GM12878 (cell line): Measurements from ENCODE around the gene GTF2F2. TPM values are rescaled to one million over a fixed set of nuclear protein-coding genes. Genes with fewer than 3 reads are reported as not detected.

ENCODE experiments used
- ATAC-seq: fragments of 200-7000 bp; cut with Tn5 transposase; 3 replicates; pipeline ENCODE4 v1.9.1; 2020; ENCODE audit warnings: mild to moderate bottlenecking, moderate library complexity
- BruUV-seq: library from RNA; stranded (reverse); fragments of 400-500 nt; replicated peaks from 2 replicates; lab custom pipeline; 2021; lab: Mats Ljungman, UMichigan
- CTCF ChIA-PET: fragments of 300-600 bp; sonication (Branson Sonifier 250); formaldehyde crosslinking; extraction: SDS; loops from one replicate; lab custom pipeline; 2021; ENCODE audit warnings: inconsistent platforms; lab: Yijun Ruan, JAX
- POLR2A ChIA-PET: fragments of 350-600 bp; formaldehyde crosslinking; extraction: SDS; loops from one replicate; lab custom pipeline; 2021; ENCODE audit warnings: inconsistent platforms; lab: Charles Lee
- RAD21 ChIA-PET: fragments of 300-600 bp; sonication (Branson Sonifier 250); formaldehyde crosslinking; loops from one replicate; lab custom pipeline; 2023; ENCODE audit warnings: antibody characterized with exemption; ENCODE audit not compliant: unreplicated experiment; lab: Charles Lee
- SMC1A ChIA-PET: fragments of 300-600 bp; sonication (Branson Sonifier 250); formaldehyde crosslinking; loops from one replicate; lab custom pipeline; 2023; ENCODE audit not compliant: unreplicated experiment, uncharacterized antibody; lab: Charles Lee
- DNase-seq: peaks from one replicate; pipeline ENCODE4 v3.0.0-alpha.2; 2011; ENCODE audit warnings: low read depth, low spot score
- FAIRE-seq: peaks from 3 replicates; lab custom pipeline; 2011; peaks lifted over from hg19 to GRCh38; lab: Jason Lieb, UNC
- H2AFZ ChIP-seq: 2 replicates; pipeline ENCODE4 v1.6.0; 2011; ENCODE audit warnings: low read depth, low read length, control low read depth; ENCODE audit not compliant: control insufficient read depth
- H3K27ac ChIP-seq: 2 replicates; pipeline ENCODE4 v1.5.1; 2011; ENCODE audit warnings: control low read depth; ENCODE audit not compliant: control insufficient read depth, insufficient read depth
- H3K27me3 ChIP-seq, 2 experiments: replicated peaks in 1 of 2; 2 replicates each; pipeline versions ENCODE4 v1.6.0 to v1.6.1; 2011; ENCODE audit warnings: low read length in 1 of 2; ENCODE audit not compliant: control insufficient read depth in 2 of 2, insufficient read depth in 2 of 2
- H3K36me3 ChIP-seq, 2 experiments: 2 replicates each; pipeline ENCODE4 v1.5.1; 2011; ENCODE audit warnings: low read length in 1 of 2; ENCODE audit not compliant: control insufficient read depth in 2 of 2, insufficient read depth in 2 of 2
- H3K4me1 ChIP-seq: 2 replicates; pipeline ENCODE4 v1.6.1; 2011; ENCODE audit warnings: mild to moderate bottlenecking, low read length, moderate library complexity, mixed read lengths; ENCODE audit not compliant: control insufficient read depth, insufficient read depth
- H3K4me2 ChIP-seq: 2 replicates; pipeline ENCODE4 v1.6.0; 2011; ENCODE audit warnings: control low read depth; ENCODE audit not compliant: control insufficient read depth, insufficient read depth
- H3K4me3 ChIP-seq: fragments of 200-600 bp; sonication (generic); 2 replicates; pipeline ENCODE4 v1.5.1; 2016
- H3K79me2 ChIP-seq: 2 replicates; pipeline ENCODE4 v1.6.0; 2011; ENCODE audit warnings: low read length; ENCODE audit not compliant: control insufficient read depth, insufficient read depth
- H3K9ac ChIP-seq: 2 replicates; pipeline ENCODE4 v1.8.0; 2011; ENCODE audit warnings: low read length, control low read depth, mixed read lengths; ENCODE audit not compliant: control insufficient read depth, insufficient read depth
- H3K9me3 ChIP-seq: replicated peaks from 3 replicates; pipeline ENCODE4 v1.5.1; 2011; ENCODE audit warnings: mild to moderate bottlenecking, low read length; ENCODE audit not compliant: control insufficient read depth, insufficient read depth
- H4K20me1 ChIP-seq: 2 replicates; pipeline ENCODE4 v1.6.0; 2011; ENCODE audit not compliant: control insufficient read depth, insufficient read depth
- ATF3 ChIP-seq: IDR thresholded peaks from 2 replicates; pipeline ENCODE4 v1.6.1; 2011; ENCODE audit warnings: low read depth, mild to moderate bottlenecking, low read length, moderate library complexity, borderline replicate concordance; ENCODE audit errors: extremely low read depth
- FOS ChIP-seq: IDR thresholded peaks from 3 replicates; pipeline ENCODE4 v1.6.1; 2011; ENCODE audit warnings: borderline replicate concordance; ENCODE audit not compliant: insufficient read length; ENCODE audit errors: extremely low read depth
- KLF5 ChIP-seq: fragments of 450-650 bp; IDR thresholded peaks from 2 replicates; pipeline ENCODE4 v1.6.1; 2014; ENCODE audit warnings: mild to moderate bottlenecking; ENCODE audit not compliant: partially characterized antibody
- RELB ChIP-seq: fragments of 450-650 bp; IDR thresholded peaks from 2 replicates; pipeline ENCODE4 v1.6.1; 2017; ENCODE audit warnings: low read depth, mild to moderate bottlenecking, moderate library complexity
- SMARCA5 ChIP-seq: fragments of 450-650 bp; IDR thresholded peaks from 2 replicates; pipeline ENCODE4 v1.6.1; 2017; ENCODE audit warnings: mild to moderate bottlenecking
- ZNF592 ChIP-seq: fragments of 450-650 bp; IDR thresholded peaks from 2 replicates; pipeline ENCODE4 v1.6.1; 2017; ENCODE audit warnings: mild to moderate bottlenecking, moderate library complexity
- WGBS: methylation state at CpG from one replicate; pipeline ENCODE4 v1.1.6; 2016; ENCODE audit warnings: low lambda C conversion rate; ENCODE audit not compliant: insufficient replicate concordance, insufficient coverage; ENCODE audit errors: missing lambda C conversion rate; 5-methylcytosine and 5-hydroxymethylcytosine counted together
- in situ Hi-C: fragments of 300-500 bp; cut with MboI; formaldehyde crosslinking; loops from 9 replicates; pipeline ENCODE4 v1.14.3; 2018; ENCODE audit warnings: mixed read lengths
- intact Hi-C: fragments of 100-400 bp; cut with micrococcal nuclease; formaldehyde crosslinking; loops from one replicate; pipeline ENCODE4 v1.14.2; 2022; ENCODE audit not compliant: unreplicated experiment
- polyA plus RNA-seq, 11 experiments: library from polyadenylated mRNA; depleted of rRNA in 4 of 11; unstranded in 6 of 11; stranded (reverse) in 5 of 11; fragments of >200 nt; fragmentation: Nextera tagmentation in 4 of 11; fragmentation: Illumina TruSeq in 1 of 11; extraction: Ambion mirVana in 4 of 11; extraction: Trizol in 1 of 11; gene quantifications; 1 replicate in 1 of 11; 2 replicates in 10 of 11; pipeline versions ENCODE4 v1.2.1 to v1.2.3, GENCODE V29; 2011 to 2016; ENCODE audit warnings: inconsistent platforms in 2 of 11, missing spikeins in 2 of 11, low read depth in 1 of 11
- total RNA-seq, 4 experiments: library from RNA; depleted of rRNA in 3 of 4; stranded (reverse); fragments of >200 nt in 3 of 4; fragmentation: Illumina TruSeq in 1 of 4; extraction: Trizol in 1 of 4; gene quantifications; 2 replicates each; pipeline versions ENCODE4 v1.2.1 to v1.2.3, GENCODE V29; 2013 to 2021

GTF2F2 gene
- total and polyA plus RNA-seq, 10 of the 15 experiments (the other 5 are each of a cell fraction or from before 2014, with no cell fraction given): 14.5 to 30.8 (median 22.6) TPM

- Histone ChIP-seq H3K36me3 (no peaks in the 10 kb centered on the region), H4K20me1 (no peaks in the 10 kb centered on the region), H3K4me3 (no peak overlapping the region), H3K9me3 (no peaks in the 10 kb centered on the region), H3K27ac (no peak overlapping the region), H3K9ac (no peak overlapping the region), H3K79me2 (no peaks in the 10 kb centered on the region), H3K4me1 (no peaks in the 10 kb centered on the region), H3K4me2 (no peak overlapping the region), H3K27me3 (no peaks in the 10 kb centered on the region), H2AFZ (no peak overlapping the region)
- SMC1A ChIA-PET: interaction anchor here (0.5 kb wide), 1 partner anchor 32 kb away, joined by 4 read pairs; no protein-coding TSS in a partner anchor
- FAIRE-seq: no peak
- no peak for DNase-seq
- in situ Hi-C loops (no loop called here), intact Hi-C loops (no loop called here)
- CTCF ChIA-PET: interaction anchor here (0.6 kb wide), 1 partner anchor 35 kb away, joined by 3 read pairs; no protein-coding TSS in a partner anchor
- RAD21 ChIA-PET: no interaction called here
- TF ChIP-seq ATF3: no peak
- TF ChIP-seq KLF5: no peak
- TF ChIP-seq SMARCA5: no peak
- TF ChIP-seq RELB: no peak
- TF ChIP-seq FOS: no peak
- no peak for TF ChIP-seq ZNF592
- WGBS: 78% methylated on average over 3 of the region's 3 CpGs
- no peak for ATAC-seq
- POLR2A ChIA-PET: interaction anchor here (1.5 kb wide), 1 partner anchor 16 kb away, joined by 4 read pairs; no protein-coding TSS in a partner anchor
- BruUV-seq: TSS peak; percentile 7
Observed at GRCh38 chr13:45178349-45179162, 58.2 kb downstream of the GTF2F2 start.
